Transverse colon (tissue), 3 donors: ENCODE measurements around the gene CDKAL1.

ENCODE experiments used
- POLR2A ChIP-seq: fragments of 450-650 bp; IDR thresholded peaks from one replicate; pipeline ENCODE4 v1.6.1; 2016; ENCODE audit warnings: antibody characterized with exemption, mild to moderate bottlenecking, moderate library complexity
- TF ChIP-seq, protein P1 (sequence below), 5 experiments: fragments of 200-600 bp in 3 of 5; fragments of 450-650 bp in 2 of 5; sonication (generic) in 3 of 5; IDR thresholded peaks; 1 replicate in 2 of 5; 2 replicates in 3 of 5; pipeline ENCODE4 v1.5.1; 2016 to 2017; ENCODE audit warnings: antibody characterized with exemption in 5 of 5, inconsistent platforms in 3 of 5, mild to moderate bottlenecking in 2 of 5, moderate library complexity in 1 of 5

DNA sequence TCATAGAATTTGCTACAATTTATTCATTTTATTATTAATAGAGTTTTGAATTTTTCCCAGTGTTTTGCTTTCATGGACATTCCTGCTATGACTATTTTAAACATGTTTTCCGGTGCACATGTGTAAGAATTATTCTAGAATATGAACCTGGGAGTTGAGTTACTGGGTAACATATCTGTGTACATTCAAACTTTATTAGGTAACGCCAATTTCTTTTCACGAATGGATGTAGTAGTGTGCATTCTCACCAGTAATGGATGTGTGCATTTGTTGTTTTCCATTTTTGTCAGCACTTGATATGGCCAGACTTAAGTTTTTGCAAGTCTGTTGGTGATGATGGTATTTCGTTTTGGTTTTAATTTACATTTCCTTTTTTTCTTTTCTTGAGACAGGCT lies 118.8 kb downstream of the CDKAL1 start:
- TF ChIP-seq, protein P1, sequence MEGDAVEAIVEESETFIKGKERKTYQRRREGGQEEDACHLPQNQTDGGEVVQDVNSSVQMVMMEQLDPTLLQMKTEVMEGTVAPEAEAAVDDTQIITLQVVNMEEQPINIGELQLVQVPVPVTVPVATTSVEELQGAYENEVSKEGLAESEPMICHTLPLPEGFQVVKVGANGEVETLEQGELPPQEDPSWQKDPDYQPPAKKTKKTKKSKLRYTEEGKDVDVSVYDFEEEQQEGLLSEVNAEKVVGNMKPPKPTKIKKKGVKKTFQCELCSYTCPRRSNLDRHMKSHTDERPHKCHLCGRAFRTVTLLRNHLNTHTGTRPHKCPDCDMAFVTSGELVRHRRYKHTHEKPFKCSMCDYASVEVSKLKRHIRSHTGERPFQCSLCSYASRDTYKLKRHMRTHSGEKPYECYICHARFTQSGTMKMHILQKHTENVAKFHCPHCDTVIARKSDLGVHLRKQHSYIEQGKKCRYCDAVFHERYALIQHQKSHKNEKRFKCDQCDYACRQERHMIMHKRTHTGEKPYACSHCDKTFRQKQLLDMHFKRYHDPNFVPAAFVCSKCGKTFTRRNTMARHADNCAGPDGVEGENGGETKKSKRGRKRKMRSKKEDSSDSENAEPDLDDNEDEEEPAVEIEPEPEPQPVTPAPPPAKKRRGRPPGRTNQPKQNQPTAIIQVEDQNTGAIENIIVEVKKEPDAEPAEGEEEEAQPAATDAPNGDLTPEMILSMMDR (IDR thresholded peaks at IDR 0.05), result no peak
- no peak for TF ChIP-seq POLR2A
